Activated B cell treated with CpG ODN at 0.5 μM for 24 hours (primary cell): ENCODE results near the gene TENM4. TPM values are rescaled to one million over a fixed set of nuclear protein-coding genes. Genes with fewer than 3 reads are reported as not detected.

Experiments
- ATAC-seq: fragments of 200-7000 bp; cut with Tn5 transposase; one replicate; pipeline ENCODE4 v1.10.0; 2021; ENCODE audit warnings: low read depth, mild to moderate bottlenecking, moderate library complexity
- CTCF ChIA-PET: fragments of 350-600 bp; sonication (Branson Sonifier 250); formaldehyde crosslinking; loops from one replicate; lab custom pipeline; 2021; ENCODE audit warnings: antibody characterized with exemption; lab: Charles Lee
- POLR2A ChIA-PET: fragments of 350-600 bp; sonication (Branson Sonifier 250); formaldehyde crosslinking; loops from one replicate; lab custom pipeline; 2021; ENCODE audit warnings: antibody characterized with exemption; lab: Charles Lee
- DNase-seq: peaks from one replicate; pipeline ENCODE4 v3.0.0; 2022
- H3K27ac Mint-ChIP-seq: one replicate; pipeline ENCODE4 v1.8.0; 2020; ENCODE audit warnings: mixed read lengths
- H3K27me3 Mint-ChIP-seq: one replicate; pipeline ENCODE4 v1.8.0; 2021; ENCODE audit warnings: mixed read lengths
- H3K36me3 Mint-ChIP-seq: one replicate; pipeline ENCODE4 v1.8.0; 2021; ENCODE audit warnings: low read depth, mixed read lengths
- H3K4me1 Mint-ChIP-seq: one replicate; pipeline ENCODE4 v1.8.0; 2021; ENCODE audit warnings: mixed read lengths
- H3K4me3 Mint-ChIP-seq: one replicate; pipeline ENCODE4 v1.8.0; 2020; ENCODE audit warnings: mild to moderate bottlenecking, mixed read lengths
- H3K9me3 Mint-ChIP-seq: one replicate; pipeline ENCODE4 v1.8.0; 2020; ENCODE audit warnings: mixed read lengths
- intact Hi-C: fragments of 100-400 bp; cut with micrococcal nuclease; formaldehyde crosslinking; loops from one replicate; pipeline ENCODE4 v1.15.1; 2024
- total RNA-seq: library from RNA; stranded (reverse); gene quantifications from 2 replicates; pipeline ENCODE4 v1.2.3, GENCODE V29; 2022
- TF ChIP-seq, protein P1 (sequence below): fragments of 200-600 bp; IDR thresholded peaks from one replicate; pipeline ENCODE4 v1.8.0; 2022; ENCODE audit warnings: antibody characterized with exemption, mild to moderate bottlenecking

TENM4 gene
- total RNA-seq, 1 donor from 2014 or later: 2.4 TPM

DNA sequence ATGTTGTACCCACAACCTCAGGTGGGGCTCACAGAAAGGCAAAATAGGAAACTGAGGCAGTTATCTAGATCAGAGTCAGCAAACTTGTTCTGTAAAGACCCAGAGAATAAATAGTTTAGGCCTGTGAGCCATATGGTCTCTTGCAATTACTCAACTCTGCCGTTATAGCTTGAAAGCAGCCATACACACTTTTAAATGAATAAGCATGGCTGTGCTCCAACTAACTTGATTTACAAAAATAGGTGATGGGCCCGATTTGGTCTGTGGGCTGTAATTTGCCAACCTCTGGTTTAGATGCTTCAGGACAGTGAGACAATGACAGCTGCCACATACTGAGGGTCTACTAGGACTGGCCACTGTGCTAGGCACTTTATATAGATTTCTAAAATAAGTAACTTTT lies 667.3 kb downstream of the TENM4 start:
- H3K4me3 Mint-ChIP-seq: no peak overlapping the region
- no peaks in the 10 kb centered on the region for H3K4me1 Mint-ChIP-seq
- no peak overlapping the region for H3K27ac Mint-ChIP-seq
- no peak for ATAC-seq
- ChIA-PET CTCF (no interaction called here), POLR2A (no interaction called here)
- H3K27me3 Mint-ChIP-seq: peaks cover 5% of the 10 kb centered on the region
- no peaks in the 10 kb centered on the region for H3K9me3 Mint-ChIP-seq
- H3K36me3 Mint-ChIP-seq: no peaks in the 10 kb centered on the region
- intact Hi-C loops: no loop called here
- no peak for DNase-seq
- TF ChIP-seq, protein P1, sequence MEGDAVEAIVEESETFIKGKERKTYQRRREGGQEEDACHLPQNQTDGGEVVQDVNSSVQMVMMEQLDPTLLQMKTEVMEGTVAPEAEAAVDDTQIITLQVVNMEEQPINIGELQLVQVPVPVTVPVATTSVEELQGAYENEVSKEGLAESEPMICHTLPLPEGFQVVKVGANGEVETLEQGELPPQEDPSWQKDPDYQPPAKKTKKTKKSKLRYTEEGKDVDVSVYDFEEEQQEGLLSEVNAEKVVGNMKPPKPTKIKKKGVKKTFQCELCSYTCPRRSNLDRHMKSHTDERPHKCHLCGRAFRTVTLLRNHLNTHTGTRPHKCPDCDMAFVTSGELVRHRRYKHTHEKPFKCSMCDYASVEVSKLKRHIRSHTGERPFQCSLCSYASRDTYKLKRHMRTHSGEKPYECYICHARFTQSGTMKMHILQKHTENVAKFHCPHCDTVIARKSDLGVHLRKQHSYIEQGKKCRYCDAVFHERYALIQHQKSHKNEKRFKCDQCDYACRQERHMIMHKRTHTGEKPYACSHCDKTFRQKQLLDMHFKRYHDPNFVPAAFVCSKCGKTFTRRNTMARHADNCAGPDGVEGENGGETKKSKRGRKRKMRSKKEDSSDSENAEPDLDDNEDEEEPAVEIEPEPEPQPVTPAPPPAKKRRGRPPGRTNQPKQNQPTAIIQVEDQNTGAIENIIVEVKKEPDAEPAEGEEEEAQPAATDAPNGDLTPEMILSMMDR: no peak

DNA sequence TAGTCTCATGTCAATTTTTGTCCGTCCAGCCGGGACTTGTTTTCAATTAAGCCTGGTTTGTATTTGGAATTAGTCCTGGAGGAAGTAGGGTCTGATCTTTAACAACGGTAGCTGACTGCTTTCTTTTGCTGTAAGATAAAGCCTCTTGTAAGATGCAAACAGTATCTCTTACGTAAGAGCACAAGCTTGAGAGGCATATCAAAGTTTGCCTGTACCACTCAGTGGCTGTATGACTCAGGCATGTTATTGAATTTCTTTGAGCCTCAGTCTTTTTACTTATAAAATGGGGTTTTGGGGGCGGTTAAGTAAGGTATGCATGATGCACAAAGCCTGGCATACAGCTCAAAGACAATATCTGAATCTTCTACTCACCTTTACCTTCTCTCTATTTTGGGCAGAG lies 667.8 kb downstream of the TENM4 start:
- Mint-ChIP-seq H3K36me3 (no peaks in the 10 kb centered on the region), H3K9me3 (no peaks in the 10 kb centered on the region), H3K27me3 (peaks cover 5% of the 10 kb centered on the region), H3K4me1 (no peaks in the 10 kb centered on the region), H3K27ac (no peak overlapping the region), H3K4me3 (no peak overlapping the region)
- DNase-seq (no peak), ATAC-seq (no peak)
- CTCF ChIA-PET: no interaction called here
- POLR2A ChIA-PET: no interaction called here
- TF ChIP-seq, protein P1: no peak
- intact Hi-C loops: no loop called here

DNA sequence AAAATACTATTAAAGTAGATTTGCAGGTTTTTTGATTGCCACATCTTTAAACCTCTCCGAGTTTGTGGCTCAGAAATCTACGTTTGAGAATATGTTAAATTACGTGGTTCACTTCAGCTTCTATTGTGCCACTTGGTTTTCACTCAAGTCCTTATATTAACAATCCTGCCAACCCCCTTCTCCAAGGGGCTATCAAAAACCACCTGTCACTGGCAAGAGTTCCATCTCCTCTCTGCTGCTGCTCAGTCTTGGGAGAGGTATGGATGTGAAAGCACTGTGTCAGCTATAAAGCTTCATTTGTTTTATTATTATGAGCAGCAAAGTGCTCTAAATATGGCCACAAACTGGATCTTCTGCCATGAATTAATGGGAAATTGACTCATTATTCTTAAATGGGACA lies 668.6 kb downstream of the TENM4 start:
- no peak overlapping the region for H3K4me3 Mint-ChIP-seq
- ChIA-PET POLR2A (no interaction called here), CTCF (no interaction called here)
- ATAC-seq (no peak), DNase-seq (no peak)
- TF ChIP-seq, protein P1: no peak
- H3K9me3 Mint-ChIP-seq: no peaks in the 10 kb centered on the region
- H3K4me1 Mint-ChIP-seq: no peaks in the 10 kb centered on the region
- intact Hi-C loops: no loop called here
- peaks cover 5% of the 10 kb centered on the region for H3K27me3 Mint-ChIP-seq
- no peaks in the 10 kb centered on the region for H3K36me3 Mint-ChIP-seq
- H3K27ac Mint-ChIP-seq: no peak overlapping the region

DNA sequence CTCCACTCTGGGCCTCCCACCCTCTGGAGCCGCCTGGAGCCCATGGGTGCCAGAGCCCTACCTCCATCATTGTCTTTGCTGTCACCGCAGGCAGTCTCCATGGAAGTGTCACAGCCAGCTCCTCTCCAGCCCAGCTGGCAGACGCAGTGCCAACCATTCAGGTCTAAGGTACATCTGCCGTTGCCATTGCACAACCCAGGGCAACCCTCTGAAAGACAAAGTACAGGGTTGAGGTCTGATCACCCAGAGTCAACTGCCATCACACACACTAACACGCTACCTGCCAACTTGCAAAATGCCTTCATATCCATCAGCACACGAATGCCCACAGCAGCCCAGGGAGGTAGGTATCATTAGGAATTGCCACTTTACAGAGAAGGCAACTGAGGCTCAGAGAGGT lies 669.9 kb downstream of the TENM4 start:
- POLR2A ChIA-PET: no interaction called here
- TF ChIP-seq, protein P1: no peak
- DNase-seq (no peak), ATAC-seq (no peak)
- intact Hi-C loops: no loop called here
- Mint-ChIP-seq H3K9me3 (no peaks in the 10 kb centered on the region), H3K36me3 (no peaks in the 10 kb centered on the region), H3K4me3 (no peak overlapping the region), H3K27me3 (peaks cover 5% of the 10 kb centered on the region), H3K4me1 (no peaks in the 10 kb centered on the region), H3K27ac (no peak overlapping the region)
- CTCF ChIA-PET: no interaction called here

DNA sequence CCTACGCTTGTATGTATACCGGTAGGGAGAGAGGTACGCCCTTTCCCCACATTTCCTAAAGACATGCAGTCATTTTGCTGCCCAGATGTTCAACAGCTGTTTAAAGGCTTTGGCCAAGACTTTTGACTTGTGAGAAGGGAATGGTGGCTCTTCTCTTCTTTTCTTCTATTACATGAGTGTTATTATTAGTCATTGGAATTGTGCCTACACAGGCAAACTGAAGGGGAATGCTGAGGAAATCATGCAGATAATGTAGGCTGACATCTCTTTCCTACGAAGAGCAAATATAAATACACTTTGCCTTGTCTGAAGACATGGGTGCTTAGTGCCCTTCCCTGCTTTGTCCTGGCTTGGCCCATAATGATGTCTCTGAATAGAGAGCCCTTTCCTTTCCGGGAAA lies 671.9 kb downstream of the TENM4 start:
- Mint-ChIP-seq H3K27ac (no peak overlapping the region), H3K36me3 (no peaks in the 10 kb centered on the region), H3K27me3 (no peaks in the 10 kb centered on the region), H3K9me3 (no peaks in the 10 kb centered on the region), H3K4me3 (no peak overlapping the region), H3K4me1 (no peaks in the 10 kb centered on the region)
- TF ChIP-seq, protein P1: no peak
- intact Hi-C loops: no loop called here
- ATAC-seq: no peak
- no peak for DNase-seq
- ChIA-PET POLR2A (no interaction called here), CTCF (no interaction called here)
